ENCODE data around the gene PIPOX. TPM values are rescaled to one million over a fixed set of nuclear protein-coding genes. Genes with fewer than 3 reads are reported as not detected.

The PIPOX gene
- total and polyA plus RNA-seq, 2 donors (not counting 3 experiments of a cell fraction or from before 2014, with no cell fraction given) = 0.62 to 2.5 TPM

DNA sequence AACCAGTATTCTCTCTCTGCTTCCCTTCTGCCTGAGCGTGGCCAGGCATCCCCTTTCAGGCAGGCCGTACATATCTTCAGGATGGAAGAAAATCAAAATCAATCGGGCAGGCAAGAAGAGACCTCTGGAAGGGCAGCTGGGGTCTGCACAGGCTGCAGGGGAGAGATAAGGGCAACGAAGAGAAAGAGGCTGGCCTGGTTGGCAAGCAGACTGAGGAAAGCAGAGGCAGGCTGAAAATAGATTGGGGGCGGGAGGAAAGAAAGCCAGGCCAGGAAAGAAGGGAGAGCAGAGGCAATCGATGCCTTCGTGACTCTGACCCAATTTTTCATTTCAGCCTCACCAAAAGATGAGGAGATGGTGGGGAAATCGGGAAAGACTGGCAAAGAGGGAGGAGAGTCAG, 18.1 kb downstream of the PIPOX start:
- Histone ChIP-seq H3K27me3 (ENCODE audit: control insufficient read depth in 2 of 2, insufficient read depth in 2 of 2, low read length in 2 of 2) (peaks cover 0 to 7% of the 10 kb centered on the region in 2 experiments), H3K9me3 (replicated peaks; ENCODE audit: control insufficient read depth, insufficient read depth, low read length) (no peaks in the 10 kb centered on the region), H3K9ac (replicated peaks; ENCODE audit: extremely low read depth, insufficient read depth, low read length) (no peak overlapping the region), H3K4me2 (ENCODE audit: insufficient read depth, low read length) (no peak overlapping the region), H3K36me3 (ENCODE audit: control insufficient read depth in 2 of 2, extremely low read depth in 1 of 2, insufficient read depth in 2 of 2, low read length in 2 of 2) (no peaks in the 10 kb centered on the region), H4K20me1 (replicated peaks; ENCODE audit: control insufficient read depth, extremely low read depth, insufficient read depth, low read length) (no peaks in the 10 kb centered on the region), H3K27ac (ENCODE audit: insufficient read depth, low read depth, low read length) (no peak overlapping the region), H3K4me3 (replicated peaks in 1 of 3; ENCODE audit: insufficient read depth in 1 of 3, low read depth in 1 of 3, low read length in 3 of 3) (no peak overlapping the region), H2AFZ (ENCODE audit: low read depth, low read length) (no peak overlapping the region), H3K4me1 (ENCODE audit: control insufficient read depth, extremely low read depth, insufficient read depth, low read length) (no peaks in the 10 kb centered on the region), H3K79me2 (ENCODE audit: control insufficient read depth, insufficient read depth, low read length) (no peaks in the 10 kb centered on the region), H3K9me1 (replicated peaks; ENCODE audit: control insufficient read depth, extremely low read depth, insufficient read depth, low read length) (no peaks in the 10 kb centered on the region)
- BruUV-seq (replicated peaks) = no TSS peak
- TF ChIP-seq JUN (IDR thresholded peaks at IDR 0.05; ENCODE audit: borderline replicate concordance, insufficient read depth, insufficient read length, low read depth) = no peak
- TF ChIP-seq POLR2A (IDR thresholded peaks at IDR 0.05; ENCODE audit: low read depth, low read length) = no peak
- no peak for TF ChIP-seq EZH2 (IDR thresholded peaks at IDR 0.05; ENCODE audit: borderline replicate concordance, low read depth, low read length, severe bottlenecking)
- TF ChIP-seq POLR2AphosphoS5 (IDR thresholded peaks at IDR 0.05; ENCODE audit: insufficient read depth, low read depth, low read length) = no peak
- no peak for TF ChIP-seq MYC (IDR thresholded peaks at IDR 0.05; ENCODE audit: low read depth, low read length)
- TF ChIP-seq, protein P1, sequence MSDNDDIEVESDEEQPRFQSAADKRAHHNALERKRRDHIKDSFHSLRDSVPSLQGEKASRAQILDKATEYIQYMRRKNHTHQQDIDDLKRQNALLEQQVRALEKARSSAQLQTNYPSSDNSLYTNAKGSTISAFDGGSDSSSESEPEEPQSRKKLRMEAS (IDR thresholded peaks at IDR 0.05; ENCODE audit: insufficient read depth, insufficient read length) = no peak
- TF ChIP-seq GATA2 (IDR thresholded peaks at IDR 0.05; ENCODE audit: insufficient read depth, insufficient read length, low read depth, low read length) = no peak
- no peak for TF ChIP-seq FOS (IDR thresholded peaks at IDR 0.05; ENCODE audit: borderline replicate concordance, insufficient read depth, low read length)
- TF ChIP-seq, protein P2, sequence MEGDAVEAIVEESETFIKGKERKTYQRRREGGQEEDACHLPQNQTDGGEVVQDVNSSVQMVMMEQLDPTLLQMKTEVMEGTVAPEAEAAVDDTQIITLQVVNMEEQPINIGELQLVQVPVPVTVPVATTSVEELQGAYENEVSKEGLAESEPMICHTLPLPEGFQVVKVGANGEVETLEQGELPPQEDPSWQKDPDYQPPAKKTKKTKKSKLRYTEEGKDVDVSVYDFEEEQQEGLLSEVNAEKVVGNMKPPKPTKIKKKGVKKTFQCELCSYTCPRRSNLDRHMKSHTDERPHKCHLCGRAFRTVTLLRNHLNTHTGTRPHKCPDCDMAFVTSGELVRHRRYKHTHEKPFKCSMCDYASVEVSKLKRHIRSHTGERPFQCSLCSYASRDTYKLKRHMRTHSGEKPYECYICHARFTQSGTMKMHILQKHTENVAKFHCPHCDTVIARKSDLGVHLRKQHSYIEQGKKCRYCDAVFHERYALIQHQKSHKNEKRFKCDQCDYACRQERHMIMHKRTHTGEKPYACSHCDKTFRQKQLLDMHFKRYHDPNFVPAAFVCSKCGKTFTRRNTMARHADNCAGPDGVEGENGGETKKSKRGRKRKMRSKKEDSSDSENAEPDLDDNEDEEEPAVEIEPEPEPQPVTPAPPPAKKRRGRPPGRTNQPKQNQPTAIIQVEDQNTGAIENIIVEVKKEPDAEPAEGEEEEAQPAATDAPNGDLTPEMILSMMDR (IDR thresholded peaks at IDR 0.05; ENCODE audit: extremely low read depth in 1 of 2, insufficient read depth in 1 of 2, low read depth in 1 of 2, low read length in 2 of 2) = no peak
- intact Hi-C loops (cut with micrococcal nuclease) (no loop called here), dilution Hi-C loops (cut with MboI; ENCODE audit: extremely low pct_ligation_motif_present, low sequenced_read_pairs) (no loop called here)
- no peak for FAIRE-seq
- POLR2A ChIA-PET = no interaction called here
- CTCF ChIA-PET = no interaction called here
- DNase-seq (ENCODE audit: low read depth, low spot score) = no peak
